Measurements from ENCODE around the gene CCT7.

The CCT7 gene

DNA sequence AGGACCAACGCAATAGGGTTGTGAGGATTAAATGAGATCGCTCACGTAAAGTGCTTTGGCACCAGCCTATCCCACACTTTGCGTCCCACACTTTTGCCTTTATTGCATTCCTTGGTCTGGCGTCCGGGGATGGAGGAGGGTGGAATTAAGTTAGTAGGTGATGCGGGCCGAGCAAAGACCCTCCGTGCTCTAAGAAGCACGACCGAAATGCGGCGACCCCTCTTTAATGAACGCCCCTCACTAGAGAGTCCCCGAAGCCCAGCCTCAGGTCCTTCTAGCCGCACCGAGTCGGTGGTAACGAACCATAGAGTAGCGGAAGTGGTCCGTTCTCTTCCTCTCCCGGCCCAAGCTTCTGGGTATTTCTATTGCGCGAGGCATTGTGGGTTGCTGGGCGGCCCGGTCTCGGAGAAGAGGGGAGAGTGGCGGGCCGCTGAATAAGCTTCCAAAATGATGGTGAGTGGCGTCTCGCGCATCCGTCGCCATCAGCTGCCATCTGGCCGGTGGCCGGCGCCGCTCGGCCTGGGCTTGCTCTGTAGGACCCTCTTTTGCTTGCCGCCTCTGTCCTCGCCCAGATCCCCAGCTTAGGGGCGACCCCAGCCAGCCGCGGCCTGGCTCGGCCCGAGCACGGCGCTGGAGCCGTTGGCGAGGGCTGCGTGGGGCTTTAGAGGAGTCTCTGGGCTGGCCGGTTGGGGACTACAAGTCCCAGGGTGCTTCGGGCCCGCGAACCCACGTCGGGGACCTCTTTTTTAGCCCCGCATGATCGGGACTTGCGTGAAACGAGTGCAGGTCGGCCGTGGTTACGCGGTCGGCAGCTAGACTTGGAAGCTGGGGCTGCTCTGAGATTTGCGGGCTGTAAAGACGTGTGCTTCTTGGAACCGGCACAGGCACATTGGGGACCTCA lies at the start of gene CCT7:
TSS of gene CCT7 (plus strand) at position 377 of the 901 bp plus-strand sequence. CDS start at position 448, 71 bp downstream.
- TF ChIP-seq GATA3 (IDR thresholded peaks at IDR 0.05; ENCODE audit: low read depth, low read length) (no peak), GATA2 (IDR thresholded peaks at IDR 0.05; ENCODE audit: low read depth, low read length) (no peak)

- TF ChIP-seq GATA3 (IDR thresholded peaks at IDR 0.05; ENCODE audit: low read depth, low read length) (no peak), GATA2 (IDR thresholded peaks at IDR 0.05; ENCODE audit: low read depth, low read length) (no peak)
Measured at GRCh38 chr2:73185965-73186364, 48.1 kb upstream of the CCT7 start.

DNA sequence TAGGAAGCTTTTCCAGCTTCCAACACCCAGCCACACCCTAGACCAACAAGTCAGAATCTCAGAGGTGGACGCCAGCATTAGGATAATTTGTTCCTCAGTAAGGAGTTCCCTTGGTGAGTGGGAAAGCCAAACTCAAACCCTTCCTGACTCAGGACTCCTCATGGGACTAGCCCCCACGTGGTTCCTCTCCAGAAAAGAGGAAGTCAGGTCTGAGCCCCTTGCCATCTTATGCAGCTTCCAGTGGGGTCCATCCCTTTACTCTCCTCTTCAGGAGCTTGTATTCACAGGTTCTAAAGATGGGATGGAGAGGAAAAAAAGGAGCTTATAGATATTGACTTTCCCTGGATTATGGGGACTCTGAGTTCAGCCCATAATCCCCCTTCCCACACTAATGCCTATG lies 46.6 kb upstream of the CCT7 start:
- TF ChIP-seq GATA2 (IDR thresholded peaks at IDR 0.05; ENCODE audit: low read depth, low read length) (no peak), GATA3 (IDR thresholded peaks at IDR 0.05; ENCODE audit: low read depth, low read length) (no peak)

- TF ChIP-seq GATA3 (IDR thresholded peaks at IDR 0.05; ENCODE audit: low read depth, low read length) = no peak
- no peak for TF ChIP-seq GATA2 (IDR thresholded peaks at IDR 0.05; ENCODE audit: low read depth, low read length)
Measured at GRCh38 chr2:73197579-73197978, 36.5 kb upstream of the CCT7 start.

GRCh38 chr2:73202156-73203054 lies 31.7 kb upstream of the CCT7 start, which contains the start of gene NOTO:
TSS of gene NOTO (plus strand) at chr2:73202574. CDS start at chr2:73202667, 93 bp downstream.
- TF ChIP-seq GATA2 (IDR thresholded peaks at IDR 0.05; ENCODE audit: low read depth, low read length) = no peak
- no peak for TF ChIP-seq GATA3 (IDR thresholded peaks at IDR 0.05; ENCODE audit: low read depth, low read length)

GRCh38 chr2:73203055-73203681 lies 30.9 kb upstream of the CCT7 start:
- no peak for TF ChIP-seq GATA2 (IDR thresholded peaks at IDR 0.05; ENCODE audit: low read depth, low read length)
- TF ChIP-seq GATA3 (IDR thresholded peaks at IDR 0.05; ENCODE audit: low read depth, low read length) = no peak

DNA sequence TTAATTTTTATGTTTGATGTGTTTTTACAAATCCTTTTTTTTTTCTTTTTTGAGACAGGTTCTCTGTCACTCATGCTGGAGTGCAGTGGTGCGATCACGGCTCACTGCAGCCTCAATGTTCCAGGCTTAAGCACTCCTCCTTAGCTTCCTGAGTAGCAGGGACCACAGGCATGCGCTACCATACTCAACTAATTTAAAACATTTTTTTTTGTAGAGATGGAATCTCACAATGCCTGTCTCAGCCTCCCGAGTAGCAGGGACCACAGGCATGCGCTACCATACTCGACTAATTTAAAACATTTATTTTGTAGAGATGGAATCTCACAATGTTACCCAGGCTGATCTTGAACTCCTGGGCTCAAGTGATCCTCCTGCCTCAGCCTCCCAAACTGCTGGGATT lies 28.5 kb upstream of the CCT7 start:
- TF ChIP-seq GATA3 (IDR thresholded peaks at IDR 0.05; ENCODE audit: low read depth, low read length) = no peak
- TF ChIP-seq GATA2 (IDR thresholded peaks at IDR 0.05; ENCODE audit: low read depth, low read length) = 0 out of 2 replicates have a peak, but pooled peaks have one; percentile 14

- no peak for TF ChIP-seq GATA2 (IDR thresholded peaks at IDR 0.05; ENCODE audit: low read depth, low read length)
- TF ChIP-seq GATA3 (IDR thresholded peaks at IDR 0.05; ENCODE audit: low read depth, low read length) = no peak
Measured at GRCh38 chr2:73208258-73208657, 25.9 kb upstream of the CCT7 start.

GRCh38 chr2:73210019-73210418 lies 24.1 kb upstream of the CCT7 start:
- TF ChIP-seq GATA2 (IDR thresholded peaks at IDR 0.05; ENCODE audit: low read depth, low read length) = no peak
- TF ChIP-seq GATA3 (IDR thresholded peaks at IDR 0.05; ENCODE audit: low read depth, low read length) = no peak

DNA sequence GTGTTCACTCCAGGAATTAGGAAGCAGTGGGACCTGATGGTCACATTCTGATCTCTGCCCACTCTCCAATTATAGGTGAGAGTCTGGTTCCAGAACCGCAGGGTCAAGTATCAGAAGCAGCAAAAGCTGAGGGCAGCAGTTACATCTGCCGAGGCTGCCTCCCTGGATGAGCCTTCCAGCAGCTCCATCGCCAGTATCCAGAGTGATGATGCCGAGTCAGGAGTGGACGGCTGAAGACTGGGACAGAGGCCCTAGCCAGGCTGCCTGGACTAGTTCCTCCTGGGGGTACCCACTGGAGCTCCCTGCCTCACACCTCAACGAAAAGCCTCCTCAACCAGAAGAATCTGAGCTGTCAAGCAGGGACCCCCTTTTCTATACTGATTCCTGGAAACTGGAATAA lies 23.4 kb upstream of the CCT7 start:
- TF ChIP-seq GATA3 (IDR thresholded peaks at IDR 0.05; ENCODE audit: low read depth, low read length) (no peak), GATA2 (IDR thresholded peaks at IDR 0.05; ENCODE audit: low read depth, low read length) (no peak)

GRCh38 chr2:73212098-73212447 lies 22.0 kb upstream of the CCT7 start:
- TF ChIP-seq GATA2 (IDR thresholded peaks at IDR 0.05; ENCODE audit: low read depth, low read length) (no peak), GATA3 (IDR thresholded peaks at IDR 0.05; ENCODE audit: low read depth, low read length) (no peak)

- TF ChIP-seq GATA2 (IDR thresholded peaks at IDR 0.05; ENCODE audit: low read depth, low read length) (no peak), GATA3 (IDR thresholded peaks at IDR 0.05; ENCODE audit: low read depth, low read length) (no peak)
Measured at GRCh38 chr2:73212448-73213176, 21.5 kb upstream of the CCT7 start.

Data from SH-SY5Y (cell line).